Mucosa of descending colon (tissue), 3 donors: ENCODE measurements around the gene MRPL49. TPM values are rescaled to one million over a fixed set of nuclear protein-coding genes. Genes with fewer than 3 reads are reported as not detected.

ENCODE experiments used
- ATAC-seq: fragments of 200-7000 bp; cut with Tn5 transposase; one replicate; pipeline ENCODE4 v1.9.1; 2020; ENCODE audit warnings: mild to moderate bottlenecking, moderate library complexity
- DNase-seq, 3 donors: peaks; one replicate each; pipeline ENCODE4 v3.0.0-alpha.2; 2020
- H3K36me3 ChIP-seq: fragments of 200-600 bp; one replicate; pipeline ENCODE4 v1.8.0; 2021; ENCODE audit warnings: low read depth, mild to moderate bottlenecking
- H3K4me1 ChIP-seq: fragments of 200-600 bp; one replicate; pipeline ENCODE4 v1.8.0; 2021; ENCODE audit warnings: low read depth, mild to moderate bottlenecking
- H3K4me3 ChIP-seq: fragments of 200-600 bp; one replicate; pipeline ENCODE4 v1.8.0; 2021; ENCODE audit warnings: mild to moderate bottlenecking
- H3K9me3 ChIP-seq: fragments of 200-600 bp; one replicate; pipeline ENCODE4 v1.8.0; 2021; ENCODE audit warnings: mild to moderate bottlenecking
- CTCF ChIP-seq: fragments of 200-600 bp; IDR thresholded peaks from one replicate; pipeline ENCODE4 v1.8.0; 2022; ENCODE audit warnings: antibody characterized with exemption, mild to moderate bottlenecking
- intact Hi-C, 2 donors: fragments of 100-400 bp; cut with DNase I in 1 of 2; cut with micrococcal nuclease in 1 of 2; formaldehyde crosslinking; loops; one replicate each; pipeline versions ENCODE4 v1.11.0 to v1.11.1; 2022; cut with DNase I, micrococcal nuclease
- total RNA-seq, 3 donors: library from RNA; stranded (reverse); fragmentation: NEBNext Ultra II Directional in 2 of 3; extraction: Animal tissue kit (Norgen Biotek cat#: 25700) in 2 of 3; gene quantifications; one replicate each; pipeline versions ENCODE4 v1.2.1 to v1.2.4, GENCODE V29; 2021 to 2023
- donor health status: DM: no; HTN: no; CAD: no; lungs with moderate emphysema.
- donor health status: DM: no; HTN: no; CAD: no.
- donor health status: DM: no; HTN: yes; CAD: no.

MRPL49 gene
- total RNA-seq, 3 donors from 2014 or later: 42.6 to 48.5 (median 45.4) TPM

DNA sequence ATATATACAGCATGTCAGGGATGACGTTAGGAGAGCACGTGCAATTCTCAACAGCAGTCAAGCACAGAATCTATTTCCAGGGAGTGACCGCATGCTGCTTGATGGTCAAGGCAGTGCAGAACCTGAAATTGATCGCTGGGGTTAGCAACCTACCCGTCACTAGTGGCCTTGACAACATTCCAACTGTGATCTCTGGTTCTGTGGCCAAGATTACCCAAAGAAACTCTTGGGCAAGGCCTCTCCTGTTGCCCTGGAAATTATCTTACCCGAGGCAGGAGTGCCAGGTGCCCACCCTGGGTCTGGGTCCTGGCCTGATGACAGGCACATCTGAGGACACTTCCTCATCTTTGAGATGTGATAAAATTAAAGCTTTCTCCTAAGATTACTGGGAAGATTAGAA, 8.3 kb upstream of the MRPL49 start:
- DNase-seq: no peak
- no peak overlapping the region for H3K4me3 ChIP-seq
- no peaks in the 10 kb centered on the region for H3K36me3 ChIP-seq
- no peaks in the 10 kb centered on the region for H3K9me3 ChIP-seq
- no peak for ATAC-seq
- H3K4me1 ChIP-seq: peaks cover 34% of the 10 kb centered on the region
- no peak for TF ChIP-seq CTCF
- intact Hi-C loops: no loop called here

DNA sequence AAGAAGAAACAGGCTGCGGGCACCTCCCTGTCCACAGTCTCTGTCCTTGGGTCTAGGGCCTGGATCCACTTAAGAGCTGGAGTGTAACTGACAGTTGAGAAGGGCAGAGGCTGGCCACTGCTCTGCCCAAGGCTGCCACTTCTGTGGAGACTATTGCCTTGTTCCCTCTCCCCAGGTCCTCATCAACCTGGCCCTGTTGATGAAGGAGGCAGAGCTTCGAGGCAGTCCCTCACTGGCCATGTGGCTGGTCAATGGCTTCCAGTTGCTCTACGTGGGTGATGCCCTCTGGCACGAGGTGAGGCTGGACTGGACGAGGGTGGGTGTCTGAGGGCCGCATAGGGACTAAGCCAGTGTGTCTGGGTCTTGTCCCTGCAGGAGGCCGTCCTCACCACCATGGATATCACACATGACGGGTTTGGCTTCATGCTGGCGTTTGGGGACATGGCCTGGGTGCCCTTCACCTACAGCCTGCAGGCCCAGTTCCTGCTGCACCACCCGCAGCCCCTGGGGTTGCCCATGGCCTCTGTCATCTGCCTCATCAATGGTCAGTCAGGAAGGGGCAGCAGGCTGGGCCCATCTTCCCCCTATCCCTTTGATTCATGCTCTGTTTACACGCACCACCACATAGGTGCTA, 7.5 kb upstream of the MRPL49 start:
- Histone ChIP-seq H3K4me3 (no peak overlapping the region), H3K4me1 (peaks cover 34% of the 10 kb centered on the region), H3K36me3 (no peaks in the 10 kb centered on the region), H3K9me3 (no peaks in the 10 kb centered on the region)
- no peak for TF ChIP-seq CTCF
- DNase-seq (peak in 1 of 3 donors; percentile 23), ATAC-seq (no peak)
- intact Hi-C loops: no loop called here

DNA sequence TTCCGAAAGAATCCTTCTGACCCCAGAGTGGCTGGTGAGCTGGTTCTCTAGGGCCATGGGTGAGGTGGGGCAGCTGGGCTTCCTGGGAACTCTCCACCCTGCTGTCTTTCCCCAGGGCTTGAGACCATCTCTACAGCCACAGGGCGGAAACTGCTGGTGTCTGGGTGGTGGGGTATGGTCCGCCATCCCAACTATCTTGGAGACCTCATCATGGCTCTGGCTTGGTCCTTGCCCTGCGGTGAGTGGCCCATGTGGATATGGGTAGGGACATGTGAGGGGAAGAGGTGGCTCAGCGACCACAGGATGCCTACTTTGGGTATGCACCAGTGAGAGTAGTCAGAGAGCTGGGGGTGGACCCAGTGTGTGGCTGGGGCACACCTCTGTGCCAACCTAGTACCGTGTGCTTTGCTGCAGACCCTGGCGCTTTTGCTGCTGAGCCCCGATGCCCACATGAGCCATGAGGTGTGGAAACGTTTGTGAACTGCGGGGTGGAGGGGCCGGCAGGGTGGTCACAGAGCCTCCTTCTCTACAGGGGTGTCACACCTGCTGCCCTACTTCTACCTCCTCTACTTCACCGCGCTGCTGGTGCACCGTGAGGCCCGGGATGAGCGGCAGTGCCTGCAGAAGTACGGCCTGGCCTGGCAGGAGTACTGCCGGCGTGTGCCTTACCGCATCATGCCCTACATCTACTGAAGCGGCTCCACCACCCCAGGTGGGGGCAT, 6.6 kb upstream of the MRPL49 start:
- Histone ChIP-seq H3K36me3 (peaks cover 4% of the 10 kb centered on the region), H3K4me1 (peaks cover 33% of the 10 kb centered on the region), H3K9me3 (no peaks in the 10 kb centered on the region), H3K4me3 (no peak overlapping the region)
- no peak for ATAC-seq
- intact Hi-C loops: no loop called here
- TF ChIP-seq CTCF: no peak
- peak in 2 of 3 donors; percentile 33 to 60 for DNase-seq

DNA sequence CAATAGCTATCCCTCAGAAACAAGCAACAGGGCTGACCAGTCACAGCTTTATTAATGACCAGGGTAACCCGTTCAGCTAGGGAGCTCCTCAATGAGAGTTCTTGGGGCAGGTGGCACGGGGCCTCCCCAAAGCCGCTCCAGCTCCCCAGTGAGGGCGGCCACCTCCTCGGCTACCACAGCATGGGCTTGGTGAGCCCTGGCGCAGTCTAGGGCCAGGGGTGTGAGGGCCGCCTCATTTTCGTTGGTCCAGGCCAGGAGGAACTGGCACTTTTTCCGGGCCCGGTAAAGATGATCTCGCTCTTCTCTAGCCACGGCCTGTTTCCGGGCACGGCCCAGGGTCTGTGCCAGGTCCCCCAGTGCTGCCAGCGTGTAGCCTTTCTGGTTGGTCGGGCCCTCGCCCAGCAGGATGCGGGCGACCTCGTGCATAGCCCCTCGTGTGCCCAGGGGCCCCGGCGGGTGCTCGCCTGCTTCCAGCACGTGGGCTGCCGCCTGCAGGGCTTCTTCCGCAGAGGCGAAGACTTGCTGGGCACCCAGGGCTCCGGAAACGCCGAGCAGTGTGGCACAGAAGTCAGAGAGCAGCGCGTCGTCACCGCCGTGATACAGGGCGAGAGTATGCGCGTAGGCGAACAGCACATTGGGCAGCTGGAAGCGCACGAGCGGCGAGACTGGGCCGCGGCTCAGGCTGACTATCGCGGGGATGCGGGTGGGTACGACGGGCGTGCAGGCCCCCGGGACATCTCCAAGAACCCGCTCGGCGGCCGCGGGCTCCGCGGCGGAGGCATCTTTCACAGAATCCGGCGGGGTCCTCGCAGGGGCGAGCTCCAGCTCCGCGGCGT, 5.5 kb upstream of the MRPL49 start:
- intact Hi-C loops: no loop called here
- H3K4me3 ChIP-seq: peak overlapping the region; percentile 78
- H3K36me3 ChIP-seq: peaks cover 5% of the 10 kb centered on the region
- TF ChIP-seq CTCF: no peak
- ATAC-seq: peak; percentile 14
- peak; percentile 47 to 81 (median 66) for DNase-seq
- peaks cover 38% of the 10 kb centered on the region for H3K4me1 ChIP-seq
- H3K9me3 ChIP-seq: no peaks in the 10 kb centered on the region

DNA sequence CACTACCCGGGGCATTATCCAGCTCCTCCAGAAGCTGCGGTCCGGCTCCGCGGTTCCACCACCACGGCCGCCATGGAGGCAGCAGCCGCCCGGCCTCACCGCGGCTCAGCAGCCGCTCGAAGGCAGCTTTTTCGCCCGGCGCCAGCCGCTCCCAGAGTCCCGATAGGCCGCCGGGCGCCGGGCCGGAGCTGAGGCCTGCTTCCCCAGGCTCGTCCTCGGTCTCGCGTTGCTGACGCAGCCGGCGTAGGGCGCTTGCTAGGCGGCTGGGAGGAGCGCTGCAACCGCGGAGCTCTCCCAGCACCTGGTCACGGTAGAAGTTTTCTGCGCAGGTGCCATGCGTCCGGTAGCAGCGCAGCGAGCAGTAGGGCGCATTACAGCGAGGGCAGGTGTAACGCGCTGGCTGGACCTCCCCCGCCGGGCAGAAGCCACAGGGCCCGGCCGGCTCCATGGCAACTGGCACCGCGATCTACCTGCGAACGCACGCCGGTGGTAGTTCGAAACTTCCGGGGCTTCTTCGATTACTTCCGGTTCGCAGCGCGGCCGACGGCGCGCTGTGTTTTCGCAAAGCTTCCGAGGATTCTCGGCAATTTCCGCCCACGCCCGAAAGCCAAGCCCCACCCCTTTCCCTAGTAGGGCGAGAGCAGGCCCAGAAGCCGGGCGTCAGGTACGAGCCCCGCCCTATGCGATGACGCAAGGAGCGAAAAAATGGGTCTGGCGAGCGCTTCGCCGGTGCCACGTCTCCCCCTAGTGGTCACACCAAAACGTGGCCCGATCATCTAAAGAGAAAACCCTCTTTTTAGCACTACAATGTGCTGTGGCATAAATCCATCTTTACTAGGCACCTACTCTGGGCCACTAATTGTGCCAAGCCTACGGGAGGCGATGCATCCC, 4.7 kb upstream of the MRPL49 start, which contains the start of gene ZNHIT2:
TSS of gene ZNHIT2 (minus strand) at position 496 of the 891 bp plus-strand sequence. CDS start at position 448, 48 bp downstream.
- peak; percentile 96 for TF ChIP-seq CTCF
- peak; percentile 83 for ATAC-seq
- Histone ChIP-seq H3K9me3 (no peaks in the 10 kb centered on the region), H3K36me3 (peaks cover 5% of the 10 kb centered on the region), H3K4me1 (peaks cover 34% of the 10 kb centered on the region), H3K4me3 (peak within 1 kb of the TSS; percentile 78)
- peak; percentile 100 for DNase-seq
- intact Hi-C loops: no loop called here
